ENCODE data around the gene CRKL.

- TF ChIP-seq CTCF (IDR thresholded peaks at IDR 0.05) (no peak), POLR2A (IDR thresholded peaks at IDR 0.05) (no peak)
Observed at GRCh38 chr22:20930004-20930403, 12.8 kb downstream of the CRKL start.
